GM12872 (cell line): Measurements from ENCODE around the gene RHOT1.

Experiments used
- TF ChIP-seq, protein P1 (sequence below): IDR thresholded peaks from 3 replicates; pipeline ENCODE4 v1.5.1; 2011; ENCODE audit warnings: low read depth, mild to moderate bottlenecking, low read length, moderate library complexity; ENCODE audit not compliant: insufficient read depth

Gene RHOT1

GRCh38 chr17:32192379-32192778, 50.1 kb downstream of the RHOT1 start:
- TF ChIP-seq, protein P1, sequence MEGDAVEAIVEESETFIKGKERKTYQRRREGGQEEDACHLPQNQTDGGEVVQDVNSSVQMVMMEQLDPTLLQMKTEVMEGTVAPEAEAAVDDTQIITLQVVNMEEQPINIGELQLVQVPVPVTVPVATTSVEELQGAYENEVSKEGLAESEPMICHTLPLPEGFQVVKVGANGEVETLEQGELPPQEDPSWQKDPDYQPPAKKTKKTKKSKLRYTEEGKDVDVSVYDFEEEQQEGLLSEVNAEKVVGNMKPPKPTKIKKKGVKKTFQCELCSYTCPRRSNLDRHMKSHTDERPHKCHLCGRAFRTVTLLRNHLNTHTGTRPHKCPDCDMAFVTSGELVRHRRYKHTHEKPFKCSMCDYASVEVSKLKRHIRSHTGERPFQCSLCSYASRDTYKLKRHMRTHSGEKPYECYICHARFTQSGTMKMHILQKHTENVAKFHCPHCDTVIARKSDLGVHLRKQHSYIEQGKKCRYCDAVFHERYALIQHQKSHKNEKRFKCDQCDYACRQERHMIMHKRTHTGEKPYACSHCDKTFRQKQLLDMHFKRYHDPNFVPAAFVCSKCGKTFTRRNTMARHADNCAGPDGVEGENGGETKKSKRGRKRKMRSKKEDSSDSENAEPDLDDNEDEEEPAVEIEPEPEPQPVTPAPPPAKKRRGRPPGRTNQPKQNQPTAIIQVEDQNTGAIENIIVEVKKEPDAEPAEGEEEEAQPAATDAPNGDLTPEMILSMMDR: no peak

GRCh38 chr17:32197987-32198386, 55.7 kb downstream of the RHOT1 start:
- TF ChIP-seq, protein P1: no peak

GRCh38 chr17:32206861-32207260, 64.6 kb downstream of the RHOT1 start:
- TF ChIP-seq, protein P1: no peak

DNA sequence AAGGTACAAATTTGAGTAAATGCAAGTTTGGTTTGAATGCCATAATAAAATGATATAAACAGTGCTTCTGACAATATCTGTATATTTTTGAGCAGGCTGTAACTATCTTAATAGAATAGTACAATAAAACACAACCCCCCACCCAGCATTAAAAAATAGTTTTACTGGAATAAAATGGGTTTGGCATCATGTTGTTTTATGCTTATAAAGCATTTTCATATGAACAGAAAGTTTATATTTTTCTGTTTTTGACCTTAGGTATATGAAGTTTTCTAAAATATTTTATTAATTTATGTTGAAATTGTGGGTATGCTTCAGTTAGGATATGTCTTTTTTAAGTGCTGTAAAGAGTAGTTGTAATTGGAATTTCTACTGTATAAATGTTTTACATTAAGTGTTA, 66.1 kb downstream of the RHOT1 start:
- TF ChIP-seq, protein P1: no peak

DNA sequence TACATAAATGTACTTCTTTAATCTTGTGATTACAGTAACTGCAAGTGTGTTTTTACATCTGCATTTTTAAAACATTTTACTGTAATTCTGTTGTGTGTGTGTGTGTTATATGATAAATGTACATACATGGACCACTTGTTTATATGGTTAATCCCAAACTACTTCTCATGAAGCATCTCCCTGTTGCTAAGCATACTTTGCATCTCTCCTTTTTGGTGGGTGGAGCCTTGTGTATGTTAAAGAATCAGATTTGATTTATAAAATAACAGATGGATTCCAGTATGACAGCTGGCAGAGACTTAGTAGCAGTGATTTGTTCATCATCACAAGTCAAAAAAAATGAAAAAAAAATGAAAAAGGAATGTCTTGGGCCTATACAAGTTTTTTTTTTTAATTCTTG, 67.3 kb downstream of the RHOT1 start:
- TF ChIP-seq, protein P1: no peak

DNA sequence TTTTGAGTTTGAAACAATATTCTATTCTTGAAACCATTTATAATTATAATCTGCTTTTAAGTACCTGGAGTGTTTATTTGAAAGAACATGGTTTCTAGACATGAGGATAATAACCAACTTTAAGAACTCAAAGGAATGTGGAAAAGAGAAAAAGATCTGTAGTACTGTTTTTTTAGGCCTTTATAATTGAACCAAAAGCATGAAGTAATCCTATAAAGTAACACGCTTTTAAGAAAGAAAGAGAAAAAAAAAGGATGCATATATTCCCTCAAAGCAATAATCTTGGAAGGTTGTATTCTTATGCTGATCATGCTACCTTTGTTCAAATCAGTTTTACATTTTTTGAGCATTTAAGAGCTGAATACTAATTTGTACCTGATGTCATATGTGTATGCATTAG, 69.4 kb downstream of the RHOT1 start:
- TF ChIP-seq, protein P1: no peak

DNA sequence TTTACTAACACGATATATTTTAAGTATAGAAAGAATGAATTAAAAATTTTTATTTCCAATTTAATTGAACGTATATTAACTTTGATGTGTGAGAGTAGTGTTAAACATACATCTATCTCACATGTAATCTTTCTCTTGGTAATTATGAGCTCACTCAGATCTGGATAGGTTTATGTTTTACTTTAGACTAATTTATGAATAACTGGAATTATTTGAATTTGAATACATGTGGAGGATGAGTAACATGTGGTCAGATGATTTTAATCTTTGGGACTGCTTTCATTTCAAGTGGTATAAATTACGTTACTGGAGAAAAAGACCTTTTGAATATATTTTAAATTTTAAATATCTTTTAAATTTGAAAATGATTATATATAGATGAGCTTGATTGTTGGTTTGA, 73.4 kb downstream of the RHOT1 start:
- TF ChIP-seq, protein P1: no peak

GRCh38 chr17:32222621-32223020, 80.3 kb downstream of the RHOT1 start:
- TF ChIP-seq, protein P1: no peak
